K562 (cell line): Measurements from ENCODE around the gene COL11A2. TPM values are rescaled to one million over a fixed set of nuclear protein-coding genes. Genes with fewer than 3 reads are reported as not detected.

Experiments
- ARID1B ChIP-seq: fragments of 450-650 bp; IDR thresholded peaks from 2 replicates; pipeline ENCODE4 v1.6.1; 2016; ENCODE audit warnings: antibody characterized with exemption, mild to moderate bottlenecking, inconsistent platforms
- ATF7 ChIP-seq: fragments of 450-650 bp; IDR thresholded peaks from 2 replicates; pipeline ENCODE4 v1.7.1; 2014; ENCODE audit warnings: mild to moderate bottlenecking, moderate library complexity
- CCAR2 ChIP-seq: fragments of 200-400 bp; formaldehyde crosslinking; IDR thresholded peaks from 2 replicates; pipeline ENCODE4 v1.6.1; 2017; ENCODE audit warnings: mild to moderate bottlenecking, low read depth, low read length
- CSDE1 ChIP-seq, 2 experiments: fragments of 450-650 bp; IDR thresholded peaks; 2 replicates each; pipeline ENCODE4 v1.6.1; 2016; ENCODE audit warnings: mild to moderate bottlenecking in 1 of 2
- DLX4 ChIP-seq: fragments of 250-450 bp; sonication (Bioruptor Pico); IDR thresholded peaks from 2 replicates; pipeline ENCODE4 v1.6.1; 2021; ENCODE audit warnings: mild to moderate bottlenecking
- FOXO4 ChIP-seq: fragments of 450-650 bp; formaldehyde crosslinking; IDR thresholded peaks from 2 replicates; pipeline ENCODE4 v1.4.0; 2020; ENCODE audit warnings: mild to moderate bottlenecking, moderate library complexity
- KAT2B ChIP-seq: IDR thresholded peaks from one replicate; pipeline ENCODE4 v1.6.1; 2012; ENCODE audit warnings: low read depth, mild to moderate bottlenecking, control low read depth, inconsistent platforms, low read length, moderate library complexity
- MAFF ChIP-seq: IDR thresholded peaks from 2 replicates; pipeline ENCODE4 v1.6.1; 2012; ENCODE audit warnings: low read length, improper control_type of control experiment
- NKRF ChIP-seq: fragments of 450-650 bp; IDR thresholded peaks from 2 replicates; pipeline ENCODE4 v1.6.1; 2016; ENCODE audit warnings: borderline replicate concordance
- PYGO2 ChIP-seq: fragments of 450-650 bp; IDR thresholded peaks from 2 replicates; pipeline ENCODE4 v1.6.1; 2016; ENCODE audit warnings: mild to moderate bottlenecking, missing genetic modification characterization, moderate library complexity, missing compliant biosample characterization
- RBM15 ChIP-seq: fragments of 200-400 bp; formaldehyde crosslinking; IDR thresholded peaks from 2 replicates; pipeline ENCODE4 v1.6.1; 2018; ENCODE audit warnings: mild to moderate bottlenecking, low read length, moderate library complexity; ENCODE audit not compliant: insufficient read depth
- SMAD1 ChIP-seq: fragments of 150-350 bp; IDR thresholded peaks from 2 replicates; pipeline ENCODE4 v1.6.1; 2014; ENCODE audit warnings: low read length, low read depth; ENCODE audit not compliant: partially characterized antibody
- SRSF9 ChIP-seq: fragments of 200-400 bp; formaldehyde crosslinking; IDR thresholded peaks from 2 replicates; pipeline ENCODE4 v1.6.1; 2017; ENCODE audit warnings: low read depth, low read length, borderline replicate concordance
- TARDBP ChIP-seq: fragments of 450-650 bp; IDR thresholded peaks from 2 replicates; pipeline ENCODE4 v1.6.1; 2016
- TRIM25 ChIP-seq: fragments of 450-650 bp; IDR thresholded peaks from 2 replicates; pipeline ENCODE4 v1.7.0; 2016; ENCODE audit warnings: borderline replicate concordance
- TSC22D4 ChIP-seq: fragments of 450-650 bp; IDR thresholded peaks from 2 replicates; pipeline ENCODE4 v1.6.1; 2016; ENCODE audit warnings: missing genetic modification characterization, missing biosample characterization, control low read depth
- ZBTB5 ChIP-seq: fragments of 450-650 bp; IDR thresholded peaks from 2 replicates; pipeline ENCODE4 v1.6.1; 2017; ENCODE audit warnings: antibody characterized with exemption
- ZNF316 ChIP-seq: fragments of 450-650 bp; IDR thresholded peaks from 2 replicates; pipeline ENCODE4 v1.6.1; 2016
- ZNF445 ChIP-seq: fragments of 250-450 bp; sonication (Bioruptor Pico); IDR thresholded peaks from 2 replicates; pipeline ENCODE4 v1.4.0; 2020; ENCODE audit warnings: low read depth, mild to moderate bottlenecking, moderate library complexity
- ZNF696 ChIP-seq: fragments of 250-450 bp; sonication (Bioruptor Pico); conservative IDR thresholded peaks from 2 replicates; pipeline ENCODE4 v1.4.0; 2020; ENCODE audit warnings: mild to moderate bottlenecking, moderate library complexity
- ZNF785 ChIP-seq: fragments of 250-450 bp; sonication (Bioruptor Pico); IDR thresholded peaks from 2 replicates; pipeline ENCODE4 v1.4.0; 2020; ENCODE audit warnings: mild to moderate bottlenecking
- polyA plus RNA-seq, 8 experiments: library from polyadenylated mRNA; depleted of rRNA in 4 of 8; stranded (reverse) in 5 of 8; unstranded in 3 of 8; fragments of >200 nt; fragmentation: Nextera tagmentation in 2 of 8; fragmentation: Illumina TruSeq in 1 of 8; extraction: Ambion mirVana in 2 of 8; extraction: Trizol in 1 of 8; gene quantifications; 2 replicates each; pipeline versions ENCODE4 v1.2.1 to v1.2.3, GENCODE V29; 2011 to 2014; ENCODE audit warnings: inconsistent platforms in 1 of 8, missing spikeins in 1 of 8
- total RNA-seq, 7 experiments: library from RNA; depleted of rRNA in 6 of 7; stranded (reverse); fragments of >200 nt in 6 of 7; fragmentation: Illumina TruSeq in 2 of 7; extraction: Trizol in 2 of 7; gene quantifications; 2 replicates each; pipeline versions ENCODE4 v1.2.1 to v1.2.3, GENCODE V29; 2011 to 2021; ENCODE audit warnings: low replicate concordance in 1 of 7

Gene COL11A2
- total and polyA plus RNA-seq, 9 of the 15 experiments (the other 6 are each of a cell fraction or from before 2014, with no cell fraction given): 0.04 to 0.35 (median 0.09) TPM; not detected in 1

- TF ChIP-seq SRSF9 (no peak), FOXO4 (no peak; the same call in 1 of the 2 replicates), KAT2B (no peak), ZNF316 (no peak), ZBTB5 (no peak), ARID1B (no peak), MAFF (no peak), SMAD1 (no peak), TRIM25 (no peak), CSDE1 (IDR thresholded peaks at IDR 0.05) (no peak), TSC22D4 (tag) (no peak), CCAR2 (no peak), ZNF696 (CRISPR knock-in tag) (no peak), NKRF (no peak), PYGO2 (tag) (no peak), ATF7 (no peak), ZNF785 (CRISPR knock-in tag) (no peak), ZNF445 (CRISPR knock-in tag) (no peak), TARDBP (no peak), RBM15 (no peak), DLX4 (CRISPR knock-in tag) (no peak)
These were observed 15.4 kb upstream of the COL11A2 start (continued) for GRCh38 chr6:33207552-33208090.
